Fibroblast of the aortic adventitia (primary cell): Measurements from ENCODE around the gene GLRA2. TPM values are rescaled to one million over a fixed set of nuclear protein-coding genes. Genes with fewer than 3 reads are reported as not detected.

ENCODE experiments used
- DNase-seq: peaks from one replicate; pipeline ENCODE4 v3.0.0-alpha.2; 2010; ENCODE audit warnings: low read depth
- H3K4me3 ChIP-seq: 2 replicates; pipeline ENCODE4 v1.5.1; 2011; ENCODE audit warnings: low read depth, mild to moderate bottlenecking, control low read depth, low read length, moderate library complexity
- CTCF ChIP-seq: IDR thresholded peaks from 2 replicates; pipeline ENCODE4 v1.5.1; 2011; ENCODE audit warnings: mild to moderate bottlenecking, low read length, control low read depth, inconsistent platforms; ENCODE audit not compliant: insufficient read depth
- total RNA-seq: library from RNA; depleted of rRNA; stranded (reverse); fragments of >200 nt; gene quantifications from 2 replicates; pipeline ENCODE4 v1.2.3, GENCODE V29; 2012; ENCODE audit warnings: low replicate concordance

GLRA2 gene
- total RNA-seq, 1 donor = not detected

DNA sequence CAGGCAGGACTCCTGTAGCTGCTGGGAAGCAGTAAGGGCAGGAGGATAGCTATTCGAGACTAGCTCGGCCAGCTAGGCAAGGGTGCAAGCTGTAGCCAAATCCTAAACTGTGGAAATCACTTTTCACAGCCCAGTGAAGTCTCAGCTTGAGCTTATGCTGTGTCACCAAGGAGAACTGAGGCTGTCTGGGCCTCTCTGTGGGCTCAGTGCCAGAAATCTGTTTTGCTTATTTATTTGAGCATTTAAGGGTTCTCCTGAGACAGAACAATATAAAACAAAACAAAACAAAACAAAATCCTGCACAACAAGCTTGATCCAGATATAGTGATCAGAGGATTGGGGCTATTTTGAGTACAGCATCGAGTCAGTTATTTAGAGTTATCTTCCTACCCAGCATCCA, 246.1 kb downstream of the GLRA2 start:
- H3K4me3 ChIP-seq = no peak overlapping the region
- DNase-seq = no peak

GRCh38 chrX:14776901-14777300, 247.6 kb downstream of the GLRA2 start:
- H3K4me3 ChIP-seq = no peak overlapping the region
- DNase-seq = peak; percentile 60
- no peak for TF ChIP-seq CTCF

More for the DNA sequence above, 246.1 kb downstream of the GLRA2 start:
- no peak for TF ChIP-seq CTCF

DNA sequence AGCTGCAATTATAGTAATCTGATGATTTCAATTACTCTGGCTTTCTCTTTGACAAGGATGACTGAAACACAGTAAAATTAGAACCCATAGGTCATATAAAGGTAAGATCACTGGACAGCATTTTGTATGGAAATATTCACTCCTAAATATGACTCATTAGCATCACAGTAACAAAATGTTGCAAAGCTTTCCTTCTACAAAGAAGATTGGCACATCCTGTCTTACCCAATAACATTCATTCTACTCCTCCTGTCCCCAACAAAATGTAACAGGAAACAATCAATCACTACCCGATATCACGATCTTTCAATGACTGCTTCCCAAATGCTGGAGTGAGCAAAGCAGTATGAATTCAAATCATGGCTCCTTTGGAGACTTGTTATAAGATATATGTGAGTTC, 248.2 kb downstream of the GLRA2 start:
- no peak for TF ChIP-seq CTCF
- peak; percentile 73 for DNase-seq
- H3K4me3 ChIP-seq = no peak overlapping the region

- no peak for TF ChIP-seq CTCF
- H3K4me3 ChIP-seq = no peak overlapping the region
- DNase-seq = no peak
These were observed 250.2 kb downstream of the GLRA2 start for GRCh38 chrX:14779580-14779979.
